IPS DF 4.7 (cell line): ENCODE data around the gene TREH.

Experiments used
- DNase-seq: peaks from one replicate; pipeline ENCODE4 v3.0.0-alpha.2; 2013; ENCODE audit warnings: low spot score; ENCODE audit errors: extremely low read depth

TREH gene

GRCh38 chr11:118649941-118650340 lies 29.5 kb downstream of the TREH start:
- no peak for DNase-seq

GRCh38 chr11:118648291-118648690 lies 31.2 kb downstream of the TREH start:
- no peak for DNase-seq

DNA sequence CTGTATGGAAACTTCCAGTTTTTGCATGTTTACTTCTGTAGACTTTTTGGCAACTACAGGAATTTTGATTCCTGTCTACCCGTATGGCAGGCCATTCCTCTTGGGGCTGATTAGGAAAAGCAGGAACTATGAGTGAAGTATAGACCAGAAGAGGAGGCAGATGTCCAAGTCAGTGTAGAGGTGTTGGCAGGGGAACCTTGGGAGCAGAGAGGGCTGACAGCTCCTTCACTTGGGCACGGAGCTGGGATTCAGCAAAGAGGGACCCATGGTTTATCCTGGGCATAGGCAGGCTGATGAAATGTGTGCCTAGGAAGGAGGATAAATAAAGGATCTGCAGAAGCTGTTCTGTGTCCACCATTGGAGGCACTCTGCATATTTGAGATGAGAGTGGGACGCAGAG lies 33.1 kb downstream of the TREH start:
- DNase-seq, result no peak

DNA sequence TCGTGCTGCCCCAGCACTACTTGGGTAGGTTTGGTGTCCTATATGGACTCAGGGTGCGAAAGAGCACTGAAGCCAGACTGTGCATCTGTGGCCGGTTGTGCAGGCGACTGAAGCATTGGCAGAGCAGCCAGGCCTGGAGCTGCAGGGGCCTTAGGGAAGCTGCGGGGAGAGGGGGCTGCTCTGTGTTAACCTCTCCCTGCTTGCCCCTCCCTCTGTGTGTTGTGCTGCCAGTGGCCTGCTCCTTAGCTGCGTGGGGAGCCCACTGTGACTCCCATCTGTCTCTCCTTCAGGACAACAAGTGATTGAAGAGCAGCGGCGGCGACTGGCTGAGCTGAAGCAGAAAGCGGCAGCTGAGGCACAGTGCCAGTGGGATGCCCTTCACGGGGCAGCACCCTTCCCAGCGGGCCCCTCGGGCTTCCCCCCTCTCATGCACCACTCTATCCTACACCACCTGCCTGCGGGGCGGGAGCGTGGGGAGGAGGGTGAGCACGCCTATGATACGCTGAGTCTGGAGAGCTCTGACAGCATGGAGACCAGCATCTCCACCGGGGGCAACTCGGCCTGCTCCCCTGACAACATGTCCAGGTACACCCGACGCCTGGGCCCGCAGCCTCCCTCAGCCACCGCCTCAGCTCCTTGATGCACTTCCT lies 34.3 kb downstream of the TREH start:
- no peak for DNase-seq

GRCh38 chr11:118644496-118644895 lies 35.0 kb downstream of the TREH start:
- no peak for DNase-seq

DNA sequence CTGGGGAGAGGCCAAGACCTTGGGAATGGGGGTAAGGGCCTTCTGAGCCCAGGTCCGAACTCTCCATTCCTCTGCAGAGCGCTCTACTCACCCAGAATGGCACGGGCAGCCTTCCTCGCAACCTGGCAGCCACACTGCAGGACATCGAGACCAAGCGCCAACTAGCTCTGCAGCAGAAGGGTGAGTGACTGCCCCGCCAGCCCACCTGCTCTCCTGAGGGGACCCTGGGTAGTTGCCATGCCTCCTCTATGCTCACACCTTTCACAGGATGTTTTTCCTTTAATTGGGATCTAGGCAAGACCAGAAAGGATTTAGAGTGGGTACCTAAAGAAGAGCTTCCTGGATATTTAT lies 35.5 kb downstream of the TREH start:
- no peak for DNase-seq

DNA sequence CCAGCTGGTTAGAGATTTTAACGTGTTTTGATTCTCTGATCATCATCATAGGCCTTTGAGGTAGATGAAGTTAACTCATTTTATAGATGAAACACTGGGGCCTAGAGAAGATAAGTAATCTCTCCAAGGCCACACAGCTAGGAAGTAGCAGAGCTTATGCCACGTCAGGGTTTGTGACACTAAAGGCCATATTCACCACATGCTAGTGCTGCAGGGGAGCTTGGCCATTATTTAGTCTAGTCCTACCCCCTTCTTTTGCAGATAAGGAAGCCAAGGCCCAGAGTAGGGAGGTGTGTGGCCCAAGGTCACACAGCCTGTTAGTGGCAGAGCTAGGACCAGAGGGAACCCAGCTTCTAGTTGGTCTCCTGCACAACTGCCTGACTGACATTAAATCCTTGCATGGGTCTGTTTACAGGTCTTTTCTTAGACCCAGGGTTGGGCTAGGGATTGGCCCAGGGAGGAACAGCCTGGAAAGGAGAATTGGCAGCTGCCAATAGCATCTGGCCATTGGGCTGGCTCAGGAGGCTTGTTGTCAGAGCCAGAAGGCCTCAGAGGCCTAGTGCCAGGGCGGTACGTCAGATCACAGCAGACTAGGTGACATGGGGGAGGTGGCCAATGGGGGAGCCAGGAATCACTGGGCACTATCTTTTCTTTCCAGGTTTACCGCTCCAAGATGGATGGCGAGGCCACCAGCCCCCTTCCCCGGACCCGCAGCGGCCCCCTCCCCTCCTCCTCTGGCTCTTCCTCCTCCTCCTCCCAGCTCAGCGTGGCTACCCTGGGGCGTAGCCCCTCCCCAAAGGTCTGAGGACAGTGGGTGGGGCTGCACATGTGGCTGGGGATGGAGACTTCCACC lies 36.1 kb downstream of the TREH start:
- no peak for DNase-seq

GRCh38 chr11:118641397-118642019 lies 37.9 kb downstream of the TREH start:
- no peak for DNase-seq

DNA sequence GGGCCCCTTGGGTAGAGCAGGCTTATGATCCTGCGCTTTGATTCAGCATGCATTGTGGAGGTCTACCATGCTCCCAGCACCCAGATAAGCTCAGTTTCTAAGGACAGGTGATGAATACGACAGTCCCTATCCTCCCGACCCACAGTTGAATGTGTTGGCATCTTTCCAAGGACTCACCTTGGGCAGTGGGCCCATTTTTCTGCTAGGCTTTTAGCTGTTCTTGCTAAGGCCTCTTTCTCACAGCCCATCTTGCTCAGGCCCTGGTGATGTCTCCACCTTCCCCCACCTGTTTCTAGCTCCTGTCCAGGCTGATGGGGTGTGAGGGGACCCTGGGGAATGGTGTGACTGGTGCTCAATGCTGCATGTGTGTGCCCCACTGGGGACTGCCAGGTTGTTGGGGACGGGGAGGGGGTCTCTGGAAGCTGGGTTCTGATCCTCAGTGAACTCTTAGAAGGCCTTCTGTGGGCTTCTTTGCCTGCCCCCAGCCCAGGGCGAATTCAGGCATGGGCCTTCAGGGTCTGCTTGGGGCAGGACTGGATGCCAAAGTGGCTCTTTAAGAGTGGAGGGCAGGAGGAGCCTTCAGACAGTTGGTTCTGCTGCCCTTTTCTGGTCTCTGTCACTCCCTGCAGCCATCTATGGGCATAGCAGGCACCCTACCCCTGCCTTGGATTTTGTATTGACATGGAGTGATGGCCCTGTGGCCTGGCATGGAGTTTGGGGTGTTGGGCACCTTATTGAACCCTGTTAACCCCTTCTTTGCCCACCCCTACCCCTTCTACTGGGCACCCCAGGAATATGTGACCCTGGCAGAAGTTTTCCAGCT lies 38.9 kb downstream of the TREH start:
- DNase-seq, result no peak

DNA sequence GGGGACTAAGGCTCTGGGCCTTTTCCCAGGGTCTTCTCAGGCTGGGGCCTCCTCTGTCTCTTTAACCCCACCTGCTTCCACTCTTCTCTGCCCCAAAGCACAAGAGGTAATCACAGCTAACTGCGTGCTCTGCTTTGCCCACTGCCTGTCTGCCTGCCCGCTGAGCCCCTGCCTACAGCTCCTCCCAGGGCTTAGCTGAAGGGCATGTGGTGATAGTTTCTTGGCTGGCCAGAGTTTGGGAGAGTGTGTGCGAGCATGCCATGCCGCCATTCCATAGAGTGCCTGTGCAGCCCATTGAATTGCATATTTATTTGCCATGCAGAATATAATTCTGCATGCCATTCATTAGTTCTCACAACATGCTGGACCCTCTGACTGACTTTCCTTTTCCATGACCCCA lies 39.6 kb downstream of the TREH start:
- DNase-seq, result no peak

DNA sequence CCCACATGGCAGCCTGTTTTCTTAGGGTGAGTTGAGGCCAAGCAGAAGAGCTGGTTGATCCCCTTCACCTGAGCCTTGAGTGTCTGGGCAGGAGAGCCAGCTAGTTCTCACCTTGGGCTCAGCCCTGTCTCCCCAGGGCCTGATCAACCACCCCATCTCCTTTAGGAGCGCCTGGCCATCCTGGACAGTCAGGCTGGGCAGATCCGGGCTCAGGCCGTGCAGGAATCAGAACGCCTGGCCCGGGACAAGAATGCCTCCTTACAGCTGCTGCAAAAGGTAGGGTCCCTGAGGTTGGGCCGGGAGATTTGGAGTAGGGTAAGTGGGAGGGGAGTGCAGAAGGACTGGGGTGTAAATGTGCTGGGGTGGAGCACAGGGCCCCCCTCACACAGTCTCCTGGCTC lies 40.7 kb downstream of the TREH start:
- no peak for DNase-seq

DNA sequence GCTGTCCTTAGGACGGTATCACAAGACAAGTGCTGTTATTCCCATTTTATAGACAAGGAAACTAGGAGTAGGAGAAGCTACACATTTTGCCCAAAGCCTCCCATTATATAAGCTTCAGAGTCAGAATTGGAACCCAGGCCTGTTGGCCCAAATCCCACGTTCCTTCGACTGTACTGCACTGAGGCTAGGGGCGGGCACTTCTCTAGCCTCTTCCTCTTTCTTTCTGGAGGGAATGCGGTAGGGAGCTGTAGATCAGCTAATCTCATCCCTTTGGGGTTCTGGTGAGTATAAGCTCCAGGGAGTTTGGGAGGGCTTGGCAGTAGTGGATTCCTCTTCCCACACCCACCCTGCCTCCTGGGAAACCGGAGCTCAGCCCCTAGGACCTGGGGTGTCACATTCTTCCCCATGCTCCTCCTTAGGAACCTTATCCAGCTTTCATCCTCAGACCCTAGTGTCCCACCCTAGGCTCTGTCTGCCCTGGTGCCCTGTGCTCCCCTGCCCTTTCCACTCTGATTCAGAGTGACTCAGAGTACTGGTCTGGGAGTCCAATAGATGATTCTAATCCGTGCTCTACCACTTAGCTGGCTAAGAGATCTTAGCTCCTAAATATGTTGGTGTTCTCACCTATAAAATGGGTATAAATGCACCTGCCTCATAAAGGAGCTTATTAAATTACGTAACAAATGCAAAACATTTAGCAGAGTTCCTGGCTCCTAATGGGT lies 42.7 kb downstream of the TREH start:
- no peak for DNase-seq

- DNase-seq, result no peak
Measured at GRCh38 chr11:118635642-118636041, 43.8 kb downstream of the TREH start.

- no peak for DNase-seq
Measured at GRCh38 chr11:118635237-118635591, 44.2 kb downstream of the TREH start.

DNA sequence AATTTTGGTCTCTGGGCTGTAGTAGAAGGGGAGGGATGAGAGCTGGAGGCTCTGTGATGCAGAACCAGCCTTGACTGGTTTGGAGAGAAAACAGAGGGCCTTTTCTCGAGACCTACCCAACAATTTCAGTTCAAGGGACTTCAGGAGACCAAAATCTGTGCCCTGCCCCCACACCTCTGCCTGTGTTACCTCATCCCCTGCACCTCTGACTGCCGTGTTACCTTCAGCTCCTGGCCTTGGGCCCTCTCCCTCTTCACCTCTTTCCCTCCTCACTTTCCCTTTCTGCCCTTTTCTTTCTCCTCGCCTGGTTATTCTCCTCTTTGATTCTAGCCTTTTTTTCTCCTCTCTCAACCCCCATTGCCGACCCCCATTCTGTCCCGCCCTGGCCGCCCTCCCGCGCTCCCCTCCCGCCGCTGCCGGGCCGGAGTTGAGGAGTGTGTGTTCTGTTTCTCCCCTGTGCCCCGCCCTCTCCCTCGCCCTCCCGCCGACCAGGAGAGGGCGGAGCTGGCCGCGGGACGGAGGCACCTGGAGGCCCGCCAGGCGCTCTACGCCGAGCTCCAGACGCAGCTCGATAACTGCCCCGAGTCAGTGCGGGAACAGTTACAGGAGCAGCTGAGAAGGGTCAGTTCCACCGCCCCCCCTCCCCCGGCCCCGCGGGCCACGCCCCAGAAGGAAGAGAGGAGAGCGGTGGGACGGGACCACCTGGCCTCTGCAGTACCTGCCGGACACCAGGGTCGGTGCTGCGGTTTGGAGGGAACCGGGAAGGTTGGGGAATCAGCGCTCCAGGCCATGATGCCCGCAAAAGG lies 44.8 kb downstream of the TREH start:
- no peak for DNase-seq

DNA sequence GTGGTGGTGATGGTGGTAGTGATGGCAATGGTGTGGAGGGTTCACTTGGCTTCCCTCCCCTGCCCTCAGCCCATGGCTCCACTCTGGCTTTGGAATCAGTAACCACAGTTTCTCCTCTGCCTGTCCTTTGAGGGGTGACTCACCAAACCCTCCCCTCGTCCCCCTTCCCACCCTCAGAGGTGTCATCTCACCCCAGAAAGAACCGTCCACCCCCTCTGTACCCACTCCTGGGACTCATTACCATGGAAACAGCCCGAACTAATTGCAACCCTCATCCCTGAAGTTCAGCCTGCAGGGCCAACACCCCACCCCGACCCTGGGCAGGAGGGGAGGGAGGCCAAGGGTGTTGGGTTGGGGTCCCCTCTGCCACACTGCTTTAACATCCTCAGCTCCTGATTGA lies 45.5 kb downstream of the TREH start:
- no peak for DNase-seq

- no peak for DNase-seq
Measured at GRCh38 chr11:118633319-118633690, 46.1 kb downstream of the TREH start.

DNA sequence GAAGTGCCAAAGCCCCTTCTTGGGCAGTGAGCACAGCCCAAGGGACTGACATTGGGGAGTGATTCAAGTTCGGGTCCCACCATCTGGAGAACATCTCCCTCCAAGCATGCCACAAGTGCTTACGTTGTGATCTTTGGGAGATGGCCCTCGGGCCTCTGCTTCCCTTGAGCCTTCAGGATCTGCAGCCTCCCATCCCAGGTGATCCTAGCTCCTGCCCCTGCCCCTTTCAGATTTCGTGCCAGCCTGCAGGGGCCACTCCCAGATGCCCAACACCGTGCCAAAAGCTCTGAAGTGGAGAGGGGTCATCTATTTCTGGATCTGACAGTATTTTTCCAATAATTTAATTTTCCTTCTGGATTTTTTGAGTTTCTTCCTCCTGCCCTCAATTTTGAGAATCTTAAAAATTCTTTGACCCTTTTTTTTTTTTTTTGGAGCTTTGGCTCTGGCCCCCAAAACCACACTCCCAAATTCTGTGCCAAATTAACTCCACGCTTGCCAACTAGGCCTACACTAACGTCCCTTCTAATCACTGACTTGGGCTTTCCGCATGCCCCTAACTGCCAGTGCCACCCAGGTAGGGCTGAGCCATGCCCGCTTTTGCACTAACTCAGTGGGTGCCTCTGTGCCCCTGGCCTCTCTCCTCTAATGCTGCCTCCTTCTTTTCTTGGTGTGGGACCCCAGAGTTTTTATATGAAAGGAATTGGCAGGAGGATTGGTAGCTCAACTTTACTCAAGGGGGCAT lies 46.7 kb downstream of the TREH start:
- no peak for DNase-seq

GRCh38 chr11:118631142-118631909 lies 48.1 kb downstream of the TREH start:
- no peak for DNase-seq
